Measurements from ENCODE around the gene LIMK1. TPM values are rescaled to one million over a fixed set of nuclear protein-coding genes. Genes with fewer than 3 reads are reported as not detected.
A peak's percentile ranks its signal among the peaks of the same experiment; 100 is the strongest.

The LIMK1 gene
- total RNA-seq, 1 experiment from 2014 or later, result 63.8 TPM

DNA sequence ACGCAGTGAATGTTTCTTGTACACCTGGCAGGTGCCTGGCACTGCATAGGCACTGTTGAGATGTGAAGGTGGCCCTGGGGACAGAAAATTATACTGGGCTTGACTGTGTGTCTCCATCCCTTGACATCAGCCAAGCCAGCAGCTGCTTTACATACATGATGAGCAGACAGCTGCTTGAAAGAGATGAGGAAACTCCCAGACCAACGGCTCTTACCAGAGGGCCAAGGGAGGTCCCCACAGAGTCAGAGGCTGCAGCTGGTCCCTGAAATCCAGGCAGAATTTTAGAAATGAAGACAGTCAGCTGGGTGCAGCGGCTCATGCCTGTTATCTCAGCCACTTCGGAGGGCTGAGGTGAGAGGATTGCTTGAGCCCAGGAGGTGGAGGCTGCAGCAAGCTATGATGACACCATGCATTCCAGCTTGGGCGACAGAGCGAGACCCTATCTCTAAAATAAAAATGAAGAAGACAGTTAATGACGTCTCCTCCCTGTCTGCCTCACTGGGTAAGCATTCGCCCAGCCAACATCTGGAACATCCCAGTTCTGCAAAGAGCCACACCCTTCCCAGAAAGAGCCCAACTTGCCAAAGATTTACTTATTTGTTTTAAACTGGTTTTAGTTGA is 17.6 kb downstream of the LIMK1 start:
- Histone ChIP-seq H3K9ac (ENCODE audit: extremely low read depth, insufficient read length, low read length) (no peak overlapping the region), H4K91ac (ENCODE audit: insufficient read length, low read depth, low read length) (no peak overlapping the region), H3K18ac (ENCODE audit: insufficient read length, low read depth, low read length) (no peak overlapping the region), H2AK5ac (ENCODE audit: insufficient read length, low read length) (no peak overlapping the region), H3K4me1 (ENCODE audit: insufficient read depth, low read length) (no peaks in the 10 kb centered on the region), H2BK5ac (ENCODE audit: insufficient read length, low read length) (no peak overlapping the region), H3K79me1 (ENCODE audit: insufficient read depth, low read depth, low read length, poor library complexity, severe bottlenecking) (no peaks in the 10 kb centered on the region), H3K27ac (ENCODE audit: insufficient read length, low read depth, low read length) (no peak overlapping the region), H2AFZ (ENCODE audit: low read length) (no peak overlapping the region), H2BK15ac (ENCODE audit: low read depth, low read length) (no peak overlapping the region), H2BK20ac (ENCODE audit: low read depth, low read length, poor library complexity, severe bottlenecking) (no peak overlapping the region), H3K23me2 (ENCODE audit: insufficient read length, low read depth, low read length, poor library complexity, severe bottlenecking) (no peaks in the 10 kb centered on the region), H3K79me2 (ENCODE audit: insufficient read depth, low read length) (no peaks in the 10 kb centered on the region), H3K27me3 (ENCODE audit: insufficient read depth, low read length) (no peaks in the 10 kb centered on the region), H2BK120ac (ENCODE audit: low read depth, low read length, poor library complexity, severe bottlenecking) (no peak overlapping the region), H4K20me1 (ENCODE audit: control insufficient read depth, insufficient read depth, insufficient read length) (no peaks in the 10 kb centered on the region), H3K14ac (ENCODE audit: insufficient read depth, low read length) (no peak overlapping the region), H3K23ac (ENCODE audit: insufficient read length, low read depth, low read length) (no peak overlapping the region), H3K9me3 (ENCODE audit: control insufficient read depth, low read depth, low read length) (no peaks in the 10 kb centered on the region), H3T11ph (ENCODE audit: low read length) (no peak overlapping the region), H2BK12ac (ENCODE audit: insufficient read length, low read depth, low read length) (no peak overlapping the region), H4K8ac (replicated peaks; ENCODE audit: insufficient read length, low read depth, low read length) (no peak overlapping the region), H3K56ac (ENCODE audit: insufficient read length, low read depth, low read length) (no peak overlapping the region), H3K4me2 (ENCODE audit: insufficient read depth, insufficient read length, low read length) (no peak overlapping the region), H3K4ac (ENCODE audit: low read depth, low read length) (no peak overlapping the region), H4K5ac (ENCODE audit: insufficient read length, low read depth, low read length) (no peak overlapping the region)
- Mint-ChIP-seq H3K4me1 (peaks cover 0 to 6% of the 10 kb centered on the region in 2 experiments; a peak in 1 of 4 replicates), H3K36me3 (ENCODE audit: insufficient read depth in 1 of 3, low read depth in 3 of 3) (peaks cover 40 to 78% (median 61%) of the 10 kb centered on the region in 3 experiments), H3K27me3 (ENCODE audit: low read depth) (no peaks in the 10 kb centered on the region), H3K4me3 (no peak overlapping the region), H3K9me3 (peaks cover 9 to 12% of the 10 kb centered on the region in 2 experiments), H3K27ac (peak overlapping the region in 1 of 3 experiments; percentile 53; a peak in 1 of 7 replicates)
- no CpG with 5 or more reads among the region's 8 CpGs for WGBS (ENCODE audit: extremely low coverage, insufficient read length, low lambda C conversion rate)
- no peak for DNase-seq
- TF ChIP-seq, protein P1, sequence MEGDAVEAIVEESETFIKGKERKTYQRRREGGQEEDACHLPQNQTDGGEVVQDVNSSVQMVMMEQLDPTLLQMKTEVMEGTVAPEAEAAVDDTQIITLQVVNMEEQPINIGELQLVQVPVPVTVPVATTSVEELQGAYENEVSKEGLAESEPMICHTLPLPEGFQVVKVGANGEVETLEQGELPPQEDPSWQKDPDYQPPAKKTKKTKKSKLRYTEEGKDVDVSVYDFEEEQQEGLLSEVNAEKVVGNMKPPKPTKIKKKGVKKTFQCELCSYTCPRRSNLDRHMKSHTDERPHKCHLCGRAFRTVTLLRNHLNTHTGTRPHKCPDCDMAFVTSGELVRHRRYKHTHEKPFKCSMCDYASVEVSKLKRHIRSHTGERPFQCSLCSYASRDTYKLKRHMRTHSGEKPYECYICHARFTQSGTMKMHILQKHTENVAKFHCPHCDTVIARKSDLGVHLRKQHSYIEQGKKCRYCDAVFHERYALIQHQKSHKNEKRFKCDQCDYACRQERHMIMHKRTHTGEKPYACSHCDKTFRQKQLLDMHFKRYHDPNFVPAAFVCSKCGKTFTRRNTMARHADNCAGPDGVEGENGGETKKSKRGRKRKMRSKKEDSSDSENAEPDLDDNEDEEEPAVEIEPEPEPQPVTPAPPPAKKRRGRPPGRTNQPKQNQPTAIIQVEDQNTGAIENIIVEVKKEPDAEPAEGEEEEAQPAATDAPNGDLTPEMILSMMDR (conservative IDR thresholded peaks at IDR 0.05), result no peak
